NCI-H187 treated with DMSO at 0.1 percent for 48 hours (cell line): ENCODE data around the gene TMEM44.
"Not testable (repeated sequence)": the region's sequence is repeated elsewhere in the genome, so short reads cannot be mapped to it uniquely, and the experiment has no call there.

Experiments used
- DNase-seq: peaks from one replicate; lab custom pipeline; 2025; lab: John Stamatoyannopoulos, UW

The TMEM44 gene

DNA sequence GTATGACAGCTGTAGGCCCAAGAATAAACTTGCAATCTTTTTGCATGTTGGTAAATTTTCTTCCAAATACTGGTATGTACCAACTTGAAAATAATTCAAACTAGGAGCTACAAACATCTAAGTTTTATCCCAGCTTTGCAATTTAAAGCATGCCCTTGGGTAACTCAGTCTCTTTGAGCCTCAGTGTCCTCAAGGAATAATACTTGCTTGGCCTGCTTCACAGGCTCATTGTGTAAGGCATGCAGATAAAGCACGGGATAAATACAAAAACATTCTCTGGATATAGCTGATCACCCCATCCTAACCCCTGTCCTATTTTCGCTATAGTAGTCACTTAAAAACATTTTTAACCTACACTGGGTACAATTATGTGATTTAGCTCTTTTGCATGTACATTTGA, 9.6 kb upstream of the TMEM44 start:
- DNase-seq = no peak

GRCh38 chr3:194640829-194641228, 7.6 kb upstream of the TMEM44 start:
- DNase-seq = no peak

GRCh38 chr3:194638991-194639605, 5.9 kb upstream of the TMEM44 start:
- no peak for DNase-seq

- no peak for DNase-seq
Observed at GRCh38 chr3:194637541-194638400, 4.6 kb upstream of the TMEM44 start.

- DNase-seq = no peak
Observed at GRCh38 chr3:194637066-194637465, 3.8 kb upstream of the TMEM44 start.

DNA sequence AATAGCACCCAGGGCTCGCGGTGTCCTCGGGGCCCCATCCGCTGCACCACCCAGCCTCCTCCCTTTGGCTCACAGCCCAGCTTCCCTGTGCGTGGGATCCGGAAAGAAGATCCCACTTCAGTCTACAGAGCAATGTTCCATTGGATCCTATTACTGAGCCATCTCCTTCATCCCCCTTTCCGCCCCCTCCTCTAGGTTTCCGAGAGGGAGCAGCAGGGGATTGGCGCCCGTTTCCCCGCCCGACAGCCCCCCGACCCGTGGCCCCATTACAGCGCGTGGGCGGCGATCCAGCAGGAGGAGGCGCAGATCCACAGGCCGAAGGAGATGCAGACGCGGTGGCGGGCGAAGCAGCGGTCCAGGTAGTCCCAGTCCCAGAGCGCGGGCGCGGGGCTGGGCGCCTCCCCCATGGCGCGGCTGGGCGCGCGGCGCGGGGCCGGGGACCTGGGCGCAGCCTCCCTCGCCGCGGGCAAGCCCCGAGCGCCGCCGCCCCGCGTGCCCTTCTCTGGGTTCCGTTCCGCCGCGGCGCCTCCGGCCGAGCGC, 340 bp downstream of the TMEM44 start:
- DNase-seq = no peak

- DNase-seq = no peak
Observed at GRCh38 chr3:194632226-194632808, 902 bp downstream of the TMEM44 start.

GRCh38 chr3:194631696-194632095, 1.5 kb downstream of the TMEM44 start:
- no peak for DNase-seq

DNA sequence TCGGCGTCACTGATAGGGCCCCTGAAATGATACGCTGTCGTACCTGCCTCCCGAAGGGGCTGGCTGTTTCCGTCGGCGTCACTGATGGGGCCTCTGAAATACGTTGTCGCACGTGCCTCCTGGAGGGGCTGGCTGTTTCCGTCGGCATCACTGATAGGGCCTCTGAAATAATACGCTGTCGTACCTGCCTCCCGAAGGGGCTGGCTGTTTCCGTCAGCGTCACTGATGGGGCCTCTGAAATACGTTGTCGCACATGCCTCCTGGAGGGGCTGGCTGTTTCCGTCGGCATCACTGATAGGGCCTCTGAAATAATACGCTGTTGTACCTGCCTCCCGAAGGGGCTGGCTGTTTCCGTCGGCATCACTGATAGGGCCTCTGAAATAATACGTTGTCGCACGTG, 2.5 kb downstream of the TMEM44 start:
- not testable (repeated sequence) for DNase-seq

DNA sequence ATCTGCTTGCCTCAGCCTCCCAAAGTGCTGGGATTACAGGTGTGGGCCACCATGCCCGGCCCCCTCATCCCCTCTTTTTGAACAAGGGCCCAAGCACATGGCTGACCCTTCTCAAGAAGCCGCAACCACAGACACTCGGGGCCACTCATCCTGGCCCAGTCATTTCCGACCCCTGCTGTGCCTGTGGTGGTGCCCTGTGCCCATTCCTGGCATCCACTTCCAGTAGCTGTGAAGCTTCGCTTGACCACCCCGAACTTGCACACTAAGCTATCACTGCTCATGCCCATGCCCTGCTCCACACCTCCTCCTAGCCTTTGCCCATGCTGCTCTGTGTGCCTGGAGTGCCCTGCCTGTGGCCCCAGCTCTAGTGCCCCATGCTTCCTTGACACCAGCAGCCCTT, 8.3 kb downstream of the TMEM44 start:
- no peak for DNase-seq

GRCh38 chr3:194623449-194624290, 9.5 kb downstream of the TMEM44 start:
- no peak for DNase-seq

DNA sequence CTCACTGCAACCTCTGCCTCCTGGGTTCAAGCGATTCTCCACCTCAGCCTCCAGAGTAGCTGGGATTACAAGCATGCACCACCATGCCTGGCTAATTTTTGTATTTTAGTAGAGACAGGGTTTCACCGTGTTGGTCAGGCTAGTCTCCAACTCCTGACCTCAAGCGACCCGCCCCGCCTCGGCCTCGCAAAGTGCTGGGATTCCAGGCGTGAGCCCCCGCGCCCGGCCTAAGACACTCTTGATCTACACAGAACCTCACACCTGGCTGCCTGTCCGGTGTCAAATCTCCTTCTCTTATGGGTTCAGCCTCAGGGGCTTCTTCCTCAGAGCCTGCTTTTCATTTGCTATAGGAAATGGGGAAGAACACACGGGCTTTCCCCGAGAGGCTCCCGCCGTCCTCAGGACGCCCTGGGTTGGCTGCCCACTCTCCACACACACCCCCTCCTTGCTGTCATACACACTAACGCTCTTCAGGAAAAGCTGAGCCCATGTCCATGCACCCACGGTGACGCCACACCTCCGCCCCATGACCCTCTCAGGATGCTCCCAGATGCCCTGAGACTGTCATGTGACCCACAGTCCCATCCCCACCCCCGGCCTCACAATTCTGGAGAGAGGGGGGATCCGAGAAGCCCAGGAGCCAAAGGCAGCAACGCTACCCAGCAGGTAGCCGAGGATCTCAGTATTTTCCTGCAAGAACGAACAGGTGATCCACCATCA, 10.4 kb downstream of the TMEM44 start:
- DNase-seq = no peak

DNA sequence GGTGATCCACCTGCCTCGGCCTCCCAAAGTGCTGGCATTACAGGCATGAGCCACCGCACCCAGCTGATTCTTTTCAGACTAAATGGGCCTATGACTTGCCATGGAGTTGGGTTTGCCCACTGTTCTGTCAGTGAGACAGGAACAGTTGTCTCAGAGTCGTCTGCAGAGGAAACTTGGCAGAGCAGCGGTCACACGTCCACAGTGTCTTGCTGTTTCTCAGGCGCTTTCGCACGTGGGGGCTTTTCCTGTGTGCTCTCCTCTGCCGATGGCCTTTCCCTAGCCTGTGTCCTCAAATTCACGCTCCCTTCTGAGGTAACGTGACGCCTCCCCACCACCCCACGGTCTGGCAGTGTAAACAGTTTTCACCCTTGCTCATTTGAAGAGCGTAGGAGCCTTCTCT, 11.3 kb downstream of the TMEM44 start:
- DNase-seq = no peak

- no peak for DNase-seq
Observed at GRCh38 chr3:194620196-194620595, 13.0 kb downstream of the TMEM44 start.

- no peak for DNase-seq
Observed at GRCh38 chr3:194619741-194620140, 13.5 kb downstream of the TMEM44 start.

GRCh38 chr3:194618858-194619608, 14.2 kb downstream of the TMEM44 start:
- DNase-seq = no peak

GRCh38 chr3:194617827-194618226, 15.4 kb downstream of the TMEM44 start:
- no peak for DNase-seq

DNA sequence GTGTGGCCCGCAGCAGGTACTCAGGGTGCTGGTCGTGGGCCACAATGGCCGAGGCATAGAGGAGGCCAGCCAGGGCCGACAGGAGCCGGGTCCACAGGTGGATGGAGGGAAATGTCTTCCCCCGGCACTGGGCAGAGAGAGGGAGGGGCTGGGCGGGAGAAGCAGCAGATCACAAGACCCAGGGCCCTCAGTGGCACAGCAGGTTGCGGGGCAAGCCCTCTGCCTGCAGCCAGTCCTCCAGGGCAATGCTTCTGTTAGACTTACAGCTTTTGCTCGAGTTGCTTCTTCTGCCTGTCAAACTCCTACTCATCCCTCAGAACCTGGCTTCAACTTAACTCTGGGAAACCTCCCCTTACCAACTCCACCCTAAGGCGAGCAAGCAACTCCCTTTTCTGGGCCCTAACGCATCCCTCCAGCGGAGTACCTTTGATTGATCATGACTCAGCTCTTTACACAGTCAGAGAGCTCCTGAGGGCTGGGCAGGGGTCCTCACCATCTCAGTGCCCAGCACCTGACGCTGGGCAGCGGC, 16.0 kb downstream of the TMEM44 start:
- no peak for DNase-seq

DNA sequence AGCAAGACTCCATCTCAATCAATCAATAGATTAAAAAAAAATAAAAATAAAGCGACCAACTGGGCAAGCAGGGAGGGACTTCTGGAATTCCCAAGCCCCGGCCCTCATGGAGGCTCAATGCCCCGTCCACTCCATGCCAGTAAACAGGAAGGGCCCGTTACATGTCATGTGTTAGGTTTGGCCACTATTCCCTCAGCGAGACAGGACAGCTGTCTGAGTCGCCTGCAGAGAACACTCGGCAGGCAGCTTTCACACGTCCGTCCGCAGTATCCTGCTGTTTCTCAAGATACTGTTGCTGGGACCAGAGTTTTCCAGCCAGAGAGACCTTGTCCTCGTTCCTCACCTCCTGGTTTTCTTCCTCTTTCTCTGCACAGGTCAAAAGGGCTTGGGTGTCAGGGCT, 18.0 kb downstream of the TMEM44 start:
- DNase-seq = no peak

GRCh38 chr3:194612221-194612620, 21.0 kb downstream of the TMEM44 start:
- DNase-seq = no peak
